TTC549 (cell line): Measurements from ENCODE around the gene PLD4.

Source experiments
- FAIRE-seq: peaks from 2 replicates; lab custom pipeline; 2012; peaks lifted over from hg19 to GRCh38; lab: Jason Lieb, UNC

Gene PLD4

DNA sequence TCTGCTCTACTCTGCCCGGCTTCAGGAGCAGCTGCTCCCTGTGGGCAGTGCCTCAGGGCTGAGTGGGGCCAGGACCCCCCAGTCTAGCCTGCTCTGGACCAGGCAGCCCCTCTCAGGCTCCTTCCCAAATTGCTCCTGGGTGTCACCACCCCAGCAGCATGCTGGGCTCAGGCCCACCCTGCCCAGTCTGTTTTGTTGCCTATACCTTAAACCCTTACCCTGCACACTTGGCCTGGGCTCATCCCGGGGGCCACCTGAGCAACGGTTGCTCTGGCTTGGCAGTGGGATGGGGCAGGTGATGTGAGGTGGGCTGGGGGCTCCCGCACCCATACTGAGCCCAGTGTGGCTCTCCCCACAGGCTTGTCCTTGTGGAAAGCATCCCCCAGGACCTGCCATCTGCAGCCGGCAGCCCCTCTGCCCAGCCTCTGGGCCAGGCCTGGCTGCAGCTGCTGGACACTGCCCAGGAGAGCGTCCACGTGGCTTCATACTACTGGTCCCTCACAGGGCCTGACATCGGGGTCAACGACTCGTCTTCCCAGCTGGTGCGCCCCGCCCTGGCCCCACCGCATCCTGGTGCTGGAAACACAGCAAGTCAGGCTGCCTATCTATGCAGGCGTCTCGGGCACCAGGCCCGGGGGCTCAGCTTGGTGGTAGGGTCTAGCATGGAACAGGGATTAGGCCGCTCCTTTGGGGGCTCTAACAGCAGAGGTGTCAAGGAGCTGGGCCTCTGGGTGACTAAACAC, 3.9 kb downstream of the PLD4 start:
- no peak for FAIRE-seq

DNA sequence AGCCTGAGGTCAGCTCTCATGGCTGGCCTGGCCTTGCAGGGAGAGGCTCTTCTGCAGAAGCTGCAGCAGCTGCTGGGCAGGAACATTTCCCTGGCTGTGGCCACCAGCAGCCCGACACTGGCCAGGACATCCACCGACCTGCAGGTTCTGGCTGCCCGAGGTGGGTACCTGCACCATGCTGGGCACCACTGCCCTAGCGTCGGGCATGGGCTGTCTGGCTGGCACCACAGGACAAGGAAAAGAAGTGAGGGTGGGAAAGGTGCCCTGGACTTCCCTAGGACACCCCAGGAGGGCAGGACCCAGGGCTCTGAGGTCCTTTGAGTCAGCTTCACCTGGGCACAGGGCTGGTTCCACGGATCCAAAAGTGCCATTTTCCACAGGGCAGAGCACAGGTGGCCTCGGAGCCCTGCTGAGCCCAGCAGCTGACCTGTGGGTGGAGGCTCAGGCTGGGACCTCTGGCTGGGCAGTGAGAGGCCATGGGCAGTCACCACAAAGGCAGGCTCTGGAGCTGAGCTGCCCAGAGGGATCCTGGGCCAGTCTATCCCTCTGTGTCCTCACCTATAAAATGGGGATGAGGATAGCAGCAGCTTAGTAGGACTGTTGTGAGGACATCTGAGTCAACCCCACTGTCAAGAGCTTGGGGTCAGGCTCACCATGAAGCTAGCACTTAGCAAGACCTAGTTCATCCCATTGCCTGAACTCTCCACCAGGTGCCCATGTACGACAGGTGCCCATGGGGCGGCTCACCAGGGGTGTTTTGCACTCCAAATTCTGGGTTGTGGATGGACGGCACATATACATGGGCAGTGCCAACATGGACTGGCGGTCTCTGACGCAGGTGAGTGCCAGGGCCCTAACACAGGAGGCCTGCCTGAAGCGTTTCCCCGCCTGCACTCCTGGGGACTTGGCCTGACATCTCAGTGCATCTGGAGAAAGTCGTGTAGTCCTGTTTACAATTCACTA, 4.9 kb downstream of the PLD4 start:
- no peak for FAIRE-seq

GRCh38 chr14:104930526-104931303, 6.0 kb downstream of the PLD4 start:
- FAIRE-seq, result no peak

- FAIRE-seq, result no peak
Observed at GRCh38 chr14:104931304-104931770, 6.7 kb downstream of the PLD4 start.

DNA sequence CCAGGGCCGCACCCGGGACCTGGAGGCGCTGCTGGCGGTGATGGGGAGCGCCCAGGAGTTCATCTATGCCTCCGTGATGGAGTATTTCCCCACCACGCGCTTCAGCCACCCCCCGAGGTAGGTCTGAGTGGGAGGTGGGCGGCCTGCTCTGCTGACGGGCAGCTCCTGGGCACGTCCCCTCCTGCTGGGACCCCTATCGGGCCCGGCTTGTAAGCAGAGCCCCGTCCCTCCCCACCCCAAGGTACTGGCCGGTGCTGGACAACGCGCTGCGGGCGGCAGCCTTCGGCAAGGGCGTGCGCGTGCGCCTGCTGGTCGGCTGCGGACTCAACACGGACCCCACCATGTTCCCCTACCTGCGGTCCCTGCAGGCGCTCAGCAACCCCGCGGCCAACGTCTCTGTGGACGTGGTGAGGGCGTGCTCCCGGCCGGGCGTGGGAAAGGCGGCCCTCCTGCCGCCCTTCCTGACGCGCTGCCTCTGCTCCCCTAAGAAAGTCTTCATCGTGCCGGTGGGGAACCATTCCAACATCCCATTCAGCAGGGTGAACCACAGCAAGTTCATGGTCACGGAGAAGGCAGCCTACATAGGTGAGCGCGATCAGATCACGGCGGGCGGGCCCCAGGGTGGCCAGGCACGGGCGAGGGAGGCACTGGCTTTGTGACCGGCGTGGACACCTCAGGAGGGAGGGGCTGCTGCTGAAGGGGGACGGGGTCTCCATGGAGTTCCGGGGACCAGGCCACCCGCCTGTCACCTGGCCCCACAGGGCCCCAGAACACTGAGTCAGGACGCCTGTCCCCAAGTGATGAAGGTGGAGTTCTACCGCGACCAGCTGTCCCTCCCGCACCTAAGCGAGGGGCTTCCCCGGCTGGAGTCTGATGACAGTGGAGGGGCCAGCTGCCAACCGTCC, 7.3 kb downstream of the PLD4 start:
- no peak for FAIRE-seq

GRCh38 chr14:104932676-104933631, 8.3 kb downstream of the PLD4 start:
- no peak for FAIRE-seq

DNA sequence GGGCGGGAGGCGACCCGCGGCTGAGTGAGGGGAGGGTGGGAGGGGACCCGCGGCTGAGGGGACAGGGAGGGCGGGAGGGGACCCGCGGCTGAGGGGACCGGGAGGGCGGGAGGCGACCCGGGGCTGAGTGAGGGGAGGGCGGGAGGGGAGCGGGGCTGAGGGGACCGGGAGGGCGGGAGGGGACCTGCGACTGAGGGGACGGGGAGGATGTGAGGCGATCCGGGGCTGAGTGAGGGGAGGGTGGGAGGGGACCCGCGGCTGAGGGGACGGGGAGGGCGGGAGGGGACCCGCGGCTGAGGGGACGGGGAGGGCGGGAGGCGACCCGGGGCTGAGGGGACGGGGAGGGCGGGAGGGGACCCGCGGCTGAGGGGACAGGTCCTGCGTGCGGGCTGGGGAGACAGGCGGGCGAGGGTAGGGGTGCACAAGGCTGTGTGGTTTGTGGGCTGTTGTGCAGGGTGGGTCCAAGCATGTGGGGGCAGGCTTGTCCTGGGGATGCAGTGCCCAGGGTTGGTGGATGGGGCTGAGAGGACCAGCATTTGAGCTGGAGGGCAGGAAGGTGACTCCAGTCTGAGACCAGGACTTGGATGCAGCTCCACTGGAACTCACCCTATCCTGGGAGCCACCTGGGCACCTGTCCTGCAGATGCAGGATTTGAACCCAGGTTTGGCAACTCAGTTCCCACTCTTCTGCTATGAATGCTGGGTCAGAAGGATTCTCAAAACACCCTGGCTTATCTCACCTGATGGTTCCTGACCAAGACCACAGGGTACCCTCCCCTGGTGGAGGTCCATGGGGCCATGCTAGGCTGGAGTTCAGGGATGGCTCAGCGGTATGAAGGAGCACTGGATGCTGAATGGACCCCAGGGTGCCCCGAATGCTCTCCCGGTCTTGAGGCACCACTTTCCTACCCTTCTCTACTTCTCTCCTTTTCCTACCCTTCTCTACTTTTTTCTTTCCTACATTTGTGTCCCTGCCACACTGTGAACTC, 9.4 kb downstream of the PLD4 start:
- no peak for FAIRE-seq

DNA sequence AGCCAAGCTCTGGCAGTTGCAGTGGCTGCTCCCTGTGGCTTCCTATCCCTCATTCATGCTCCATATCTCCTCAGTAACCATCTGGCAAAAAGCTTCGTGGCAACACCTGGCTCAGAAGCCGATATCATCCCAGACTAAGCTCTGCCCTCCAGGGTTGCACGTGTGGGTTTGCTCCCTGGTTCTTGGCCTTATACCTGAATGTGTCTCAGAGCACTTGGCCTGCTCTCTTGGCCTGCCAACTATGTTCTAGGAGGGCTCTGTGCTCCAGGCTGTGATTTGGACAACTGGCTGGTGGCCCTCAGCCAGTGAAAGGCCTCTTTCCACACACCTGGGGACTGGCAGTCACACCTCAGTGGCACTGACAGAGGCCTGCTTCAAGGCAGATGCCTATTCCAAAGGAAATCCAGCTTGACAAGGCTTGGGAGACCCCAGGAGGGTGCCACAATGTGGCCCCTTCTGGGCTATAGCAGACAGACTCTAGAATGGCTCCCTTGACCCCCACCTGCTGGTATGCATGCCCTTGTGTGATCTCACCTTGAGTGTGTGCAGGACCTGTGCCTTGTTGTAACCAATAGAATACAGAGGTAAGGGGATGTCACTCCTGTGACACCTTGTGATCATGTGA, 10.5 kb downstream of the PLD4 start:
- no peak for FAIRE-seq

DNA sequence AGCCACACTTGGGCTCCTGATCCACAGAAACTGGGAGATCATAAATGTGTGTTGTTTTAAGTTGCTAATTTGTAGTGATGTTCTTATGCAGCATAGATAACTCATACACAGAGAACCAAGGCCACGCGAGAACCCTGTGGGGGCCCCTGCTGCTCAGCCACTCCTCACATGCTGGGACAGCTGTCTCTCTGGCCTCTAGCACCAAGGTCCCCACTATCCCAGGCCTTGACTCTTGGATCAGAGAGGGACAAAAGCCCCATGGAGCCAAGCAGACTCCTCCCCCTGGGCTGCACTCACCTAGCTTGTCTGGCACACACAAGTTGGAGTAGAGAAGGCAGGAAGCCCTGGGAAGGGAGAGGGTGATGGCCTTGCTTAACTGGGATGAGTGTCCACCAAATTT, 11.3 kb downstream of the PLD4 start:
- FAIRE-seq, result no peak

- no peak for FAIRE-seq
Observed at GRCh38 chr14:104936361-104937155, 11.9 kb downstream of the PLD4 start.

DNA sequence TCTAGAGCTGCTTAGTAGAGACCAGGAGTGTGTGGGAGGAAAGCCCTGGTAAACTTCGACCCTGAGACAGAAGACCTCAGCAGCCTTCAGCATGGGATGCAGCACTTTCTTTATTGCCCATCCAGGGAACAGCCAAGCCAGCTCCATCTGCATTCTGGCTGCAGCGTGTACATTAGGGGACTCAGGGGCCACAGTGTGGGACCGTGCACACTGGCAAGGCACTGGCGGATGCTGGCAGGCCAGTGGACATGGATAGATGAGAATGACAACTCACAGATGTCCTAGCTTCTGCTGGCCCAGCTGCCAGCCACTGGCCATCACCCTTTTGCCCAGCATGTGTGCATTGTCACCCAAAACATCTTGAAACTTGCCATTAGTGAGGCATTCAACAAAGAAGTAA, 12.5 kb downstream of the PLD4 start:
- FAIRE-seq, result no peak

DNA sequence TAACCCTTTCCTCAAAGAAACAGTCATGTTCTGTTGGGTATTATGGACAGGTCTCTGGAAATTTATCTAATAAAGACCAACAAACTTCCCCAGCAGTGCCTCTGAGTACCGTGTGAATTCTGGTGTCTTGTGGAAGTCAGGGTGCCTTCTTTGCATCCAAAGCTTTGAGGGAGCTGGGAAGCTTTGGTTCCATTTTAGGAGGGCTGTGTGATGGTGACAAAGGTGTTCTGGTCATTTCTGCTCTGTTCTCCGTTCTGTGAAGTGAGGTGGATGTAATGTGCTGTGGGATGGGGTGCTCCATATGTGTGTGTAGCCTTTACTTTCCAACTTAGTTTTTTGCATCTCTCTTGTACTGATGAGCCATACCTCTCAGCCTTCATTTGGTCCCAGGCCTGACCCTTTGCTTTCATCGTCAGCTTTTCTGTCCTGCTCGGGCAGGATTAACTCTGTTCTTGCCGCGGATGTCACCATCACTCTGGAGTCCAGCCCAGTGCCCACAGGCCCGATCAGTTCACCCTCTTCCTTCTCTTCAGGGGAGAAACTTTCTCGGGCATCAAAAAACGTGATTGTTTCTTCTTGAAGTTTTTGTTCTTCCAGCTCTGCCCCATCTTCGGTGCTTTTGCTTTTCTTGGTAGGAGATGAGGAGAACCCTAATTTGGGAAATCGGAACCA, 13.2 kb downstream of the PLD4 start:
- no peak for FAIRE-seq

GRCh38 chr14:104938436-104938835, 13.8 kb downstream of the PLD4 start:
- no peak for FAIRE-seq

- no peak for FAIRE-seq
Observed at GRCh38 chr14:104938960-104939359, 14.3 kb downstream of the PLD4 start.

DNA sequence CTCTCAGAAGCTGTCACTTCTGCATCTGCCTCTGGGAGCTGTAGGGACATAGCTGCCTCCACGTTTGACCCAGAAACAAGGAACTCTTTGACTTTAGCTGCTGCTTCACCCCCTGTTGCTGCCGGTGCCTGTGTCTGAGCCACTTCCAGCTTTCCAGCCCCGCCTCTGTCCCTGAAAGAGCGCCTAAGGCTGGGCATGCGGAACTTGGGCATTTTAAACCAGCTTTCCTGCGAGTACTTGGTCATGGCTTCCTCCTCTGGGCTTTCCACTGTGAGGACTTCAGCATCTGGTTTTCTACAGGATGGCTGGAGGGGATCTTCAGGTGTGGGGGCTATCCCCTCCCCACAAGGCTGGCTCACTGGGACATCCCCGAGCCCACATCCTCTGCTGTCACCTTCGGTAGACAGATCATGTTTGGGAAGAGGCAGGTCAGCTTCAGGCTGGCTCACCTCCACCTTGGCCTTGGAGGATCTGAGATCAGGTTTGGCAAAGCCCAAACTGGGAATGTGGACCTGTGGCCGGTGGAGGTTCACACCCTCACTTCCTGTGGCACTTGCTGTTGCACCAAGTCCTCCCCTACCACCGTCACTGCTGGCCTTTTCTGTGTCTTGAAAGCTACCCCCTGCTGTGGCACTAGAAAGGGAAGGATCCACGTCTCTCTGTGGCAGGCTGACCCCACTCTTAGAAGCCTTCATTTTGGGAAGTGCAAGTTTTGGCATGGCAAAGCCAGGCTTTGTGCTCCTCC, 15.2 kb downstream of the PLD4 start:
- FAIRE-seq, result no peak

DNA sequence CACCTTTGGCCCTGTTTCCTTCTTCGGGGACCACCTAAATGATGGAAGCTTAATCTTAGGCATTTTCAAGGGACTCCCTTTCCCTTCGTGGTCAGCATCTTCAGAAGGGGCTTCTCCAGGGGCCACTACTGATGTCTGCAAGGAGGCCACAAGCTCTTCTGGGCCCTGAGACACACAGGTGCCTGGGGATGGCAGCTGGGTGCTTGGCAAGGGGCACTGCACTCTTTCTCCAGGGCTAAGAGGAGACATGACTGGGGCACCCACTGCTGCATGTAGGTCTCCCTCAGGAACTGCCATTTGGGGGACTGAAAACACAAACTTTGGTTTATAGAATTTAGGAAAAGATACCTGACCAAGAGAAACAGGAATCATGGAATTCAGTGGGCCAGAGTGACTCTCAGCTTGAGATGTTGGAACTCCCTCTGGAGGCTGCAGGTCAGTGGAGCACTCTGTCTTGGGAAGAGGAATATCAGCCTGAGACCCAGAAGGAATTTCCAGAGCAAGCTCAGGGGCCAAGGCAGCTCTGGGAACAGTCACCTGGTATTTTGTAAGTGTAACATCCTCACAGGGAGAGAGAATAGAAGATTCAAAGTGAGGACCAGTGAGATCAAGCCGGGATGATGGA, 16.0 kb downstream of the PLD4 start:
- no peak for FAIRE-seq
